Aorta (tissue), 5 donors: ENCODE results near the gene SLC25A47. TPM values are rescaled to one million over a fixed set of nuclear protein-coding genes. Genes with fewer than 3 reads are reported as not detected.

Experiments used
- ATAC-seq: fragments of 200-7000 bp; cut with Tn5 transposase; one replicate; pipeline ENCODE4 v1.9.1; 2022; ENCODE audit warnings: moderate library complexity; ENCODE audit not compliant: low FRiP score
- DNase-seq, 2 donors: peaks; one replicate each; pipeline ENCODE4 v3.0.0-alpha.2; 2020
- H3K27ac ChIP-seq, 2 donors: one replicate each; pipeline ENCODE4 v1.5.1; 2013; ENCODE audit warnings: low read length in 2 of 2, mild to moderate bottlenecking in 2 of 2, moderate library complexity in 2 of 2, control low read depth in 1 of 2, inconsistent platforms in 1 of 2, low read depth in 1 of 2
- H3K27me3 ChIP-seq, 2 donors: one replicate each; pipeline ENCODE4 v1.6.1; 2013; ENCODE audit warnings: control low read depth in 1 of 2, low read length in 1 of 2, mild to moderate bottlenecking in 1 of 2, moderate library complexity in 1 of 2; ENCODE audit not compliant: insufficient read depth in 2 of 2, control insufficient read depth in 1 of 2
- H3K36me3 ChIP-seq, 2 donors: one replicate each; pipeline ENCODE4 v1.6.1; 2013; ENCODE audit warnings: control low read depth in 1 of 2, low read length in 1 of 2, mild to moderate bottlenecking in 1 of 2; ENCODE audit not compliant: insufficient read depth in 2 of 2, control insufficient read depth in 1 of 2
- H3K4me1 ChIP-seq, 2 donors: one replicate each; pipeline ENCODE4 v1.6.1; 2013; ENCODE audit warnings: low read length in 2 of 2, control low read depth in 1 of 2, mild to moderate bottlenecking in 1 of 2, moderate library complexity in 1 of 2; ENCODE audit not compliant: insufficient read depth in 2 of 2, control insufficient read depth in 1 of 2
- H3K4me3 ChIP-seq, 2 donors: one replicate each; pipeline ENCODE4 v1.5.1; 2013; ENCODE audit warnings: low read length in 2 of 2, control low read depth in 1 of 2, mild to moderate bottlenecking in 1 of 2
- H3K9me3 ChIP-seq: one replicate; pipeline ENCODE4 v1.6.1; 2013; ENCODE audit warnings: mild to moderate bottlenecking, low read length; ENCODE audit not compliant: control insufficient read depth
- WGBS, 2 donors: extraction: QIAGEN DNeasy Blood & Tissue Kit; methylation state at CpG; one replicate each; pipeline ENCODE4 v1.1.7; 2013; 5-methylcytosine and 5-hydroxymethylcytosine counted together
- intact Hi-C, 2 donors: fragments of 100-400 bp; cut with DNase I; formaldehyde crosslinking; loops; one replicate each; pipeline versions ENCODE4 v1.14.2 to v1.15.0; 2022
- polyA plus RNA-seq, 2 donors: library from polyadenylated mRNA; stranded (reverse); fragments of 200-250 nt; gene quantifications; one replicate each; pipeline ENCODE4 v1.2.3, GENCODE V29; 2013
- total RNA-seq, 2 donors: library from RNA; stranded (reverse); fragmentation: NEBNext Ultra II Directional; extraction: Animal tissue kit (Norgen Biotek cat#: 25700); gene quantifications; one replicate each; pipeline ENCODE4 v1.2.1, GENCODE V29; 2021
- donor health status: healthy with polysubstance abuse.
- donor health status: Bipolar disorder and iron deficiency.
- donor health status: DM: no; HTN: no; CAD: no.
- donor health status: DM: no; HTN: no; CAD: no.
- donor health status: DM: yes; HTN: yes; CAD: no.

The SLC25A47 gene
- total and polyA plus RNA-seq, 4 donors = not detected

DNA sequence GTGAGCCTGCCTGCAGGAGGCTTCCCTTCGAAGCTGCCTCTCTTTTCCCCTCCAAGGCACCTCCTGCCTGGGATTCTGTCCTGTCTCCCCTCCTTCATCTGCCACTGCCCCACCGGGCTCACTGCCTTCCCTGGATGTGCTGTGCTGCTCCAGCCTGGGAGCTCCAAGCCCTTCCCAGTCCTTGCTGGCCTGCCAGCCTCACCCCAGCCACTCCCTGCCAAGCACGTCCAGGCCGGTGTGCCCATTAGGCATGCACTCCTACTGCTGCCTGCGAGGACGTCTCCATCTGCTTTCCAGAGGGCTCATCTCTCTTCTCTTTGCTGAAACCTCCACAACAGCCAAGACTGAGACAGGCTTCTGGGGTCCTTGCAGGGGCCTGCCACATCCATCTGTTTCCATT lies 8.4 kb upstream of the SLC25A47 start:
- H3K4me3 ChIP-seq = no peak overlapping the region
- no peaks in the 10 kb centered on the region for H3K27me3 ChIP-seq
- H3K4me1 ChIP-seq = no peaks in the 10 kb centered on the region
- H3K9me3 ChIP-seq = no peaks in the 10 kb centered on the region
- intact Hi-C loops = no loop called here
- DNase-seq (no peak), ATAC-seq (no peak)
- WGBS, 2 donors = 79 to 88% methylated on average over 6 of the region's 6 CpGs
- H3K27ac ChIP-seq = no peak overlapping the region
- no peaks in the 10 kb centered on the region for H3K36me3 ChIP-seq

DNA sequence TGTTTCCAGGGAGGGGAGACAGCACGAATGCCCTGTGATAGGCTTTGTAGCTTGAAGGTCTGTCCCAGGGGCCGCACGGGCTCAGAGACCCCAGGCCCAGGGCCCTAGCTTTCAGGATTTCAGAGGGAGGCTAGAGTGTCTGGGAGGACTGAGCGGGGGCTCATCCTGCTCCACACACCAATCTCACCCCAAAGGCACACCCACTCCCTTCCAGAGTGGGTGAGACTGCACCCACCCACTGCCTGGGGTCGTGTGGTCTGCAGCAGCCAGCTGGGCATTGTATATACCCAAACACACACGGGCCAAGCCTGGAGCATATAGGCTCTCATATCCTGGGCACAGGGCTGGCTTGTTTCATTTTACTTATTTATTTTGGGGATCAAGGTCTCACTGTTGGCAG lies 5.8 kb upstream of the SLC25A47 start:
- DNase-seq (no peak), ATAC-seq (no peak)
- Histone ChIP-seq H3K27me3 (no peaks in the 10 kb centered on the region), H3K4me1 (no peaks in the 10 kb centered on the region), H3K9me3 (no peaks in the 10 kb centered on the region), H3K27ac (no peak overlapping the region), H3K4me3 (no peak overlapping the region), H3K36me3 (no peaks in the 10 kb centered on the region)
- WGBS, 2 donors = 83 to 87% methylated on average over 6 of the region's 6 CpGs
- intact Hi-C loops = no loop called here

DNA sequence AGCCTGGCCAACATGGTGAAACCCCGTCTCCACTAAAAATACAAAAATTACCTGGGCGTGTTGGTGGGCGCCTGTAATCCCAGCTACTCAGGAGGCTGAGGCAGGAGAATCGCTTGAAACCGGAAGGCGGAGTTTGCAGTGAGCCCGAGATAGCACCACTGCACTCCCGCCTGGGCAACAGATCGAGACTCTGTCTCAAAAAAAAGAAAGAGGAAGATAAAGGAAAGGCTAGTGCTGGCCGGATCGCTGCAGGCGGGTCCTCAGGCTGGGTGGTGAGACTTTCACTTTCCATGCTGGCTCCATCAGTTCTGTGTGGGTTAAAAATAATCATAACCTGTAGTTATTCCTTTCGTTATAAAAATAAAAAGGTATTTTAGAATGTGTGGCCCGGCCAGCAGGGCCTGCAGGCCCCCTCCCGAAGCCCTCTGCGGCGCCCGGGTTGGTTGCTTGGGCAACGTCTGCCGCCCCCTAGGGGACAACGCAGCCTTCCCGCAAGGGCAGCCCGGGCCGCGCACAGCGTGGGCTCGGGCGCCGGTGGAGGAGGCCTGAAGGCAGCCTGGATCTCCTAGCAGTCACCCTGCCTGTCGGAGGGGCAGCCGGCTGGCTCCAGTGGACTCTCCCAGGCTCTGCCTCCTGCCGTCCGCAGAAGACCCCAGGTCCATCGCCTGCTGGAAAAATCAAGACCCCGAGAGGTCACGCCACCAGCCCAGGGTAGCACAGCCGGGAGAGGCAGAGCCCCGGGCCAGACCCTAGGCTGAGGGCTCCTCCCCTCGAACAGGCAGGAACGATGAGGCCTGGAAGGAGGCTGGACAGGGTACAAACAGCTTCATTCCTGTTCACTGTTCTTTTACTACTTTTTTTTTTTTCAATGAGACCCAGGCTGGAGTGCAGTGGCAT lies 5.0 kb upstream of the SLC25A47 start:
- WGBS, 2 donors = 24 to 25% methylated on average over 40 of the region's 40 CpGs
- Histone ChIP-seq H3K27me3 (no peaks in the 10 kb centered on the region), H3K4me1 (no peaks in the 10 kb centered on the region), H3K27ac (no peak overlapping the region), H3K9me3 (no peaks in the 10 kb centered on the region), H3K36me3 (no peaks in the 10 kb centered on the region), H3K4me3 (no peak overlapping the region)
- peak; percentile 88 to 94 for DNase-seq
- intact Hi-C loops = loop anchor here in 1 of 2 donors (1.0 kb wide), 1 partner anchor 33 kb away; no protein-coding TSS in a partner anchor
- peak; percentile 93 for ATAC-seq

DNA sequence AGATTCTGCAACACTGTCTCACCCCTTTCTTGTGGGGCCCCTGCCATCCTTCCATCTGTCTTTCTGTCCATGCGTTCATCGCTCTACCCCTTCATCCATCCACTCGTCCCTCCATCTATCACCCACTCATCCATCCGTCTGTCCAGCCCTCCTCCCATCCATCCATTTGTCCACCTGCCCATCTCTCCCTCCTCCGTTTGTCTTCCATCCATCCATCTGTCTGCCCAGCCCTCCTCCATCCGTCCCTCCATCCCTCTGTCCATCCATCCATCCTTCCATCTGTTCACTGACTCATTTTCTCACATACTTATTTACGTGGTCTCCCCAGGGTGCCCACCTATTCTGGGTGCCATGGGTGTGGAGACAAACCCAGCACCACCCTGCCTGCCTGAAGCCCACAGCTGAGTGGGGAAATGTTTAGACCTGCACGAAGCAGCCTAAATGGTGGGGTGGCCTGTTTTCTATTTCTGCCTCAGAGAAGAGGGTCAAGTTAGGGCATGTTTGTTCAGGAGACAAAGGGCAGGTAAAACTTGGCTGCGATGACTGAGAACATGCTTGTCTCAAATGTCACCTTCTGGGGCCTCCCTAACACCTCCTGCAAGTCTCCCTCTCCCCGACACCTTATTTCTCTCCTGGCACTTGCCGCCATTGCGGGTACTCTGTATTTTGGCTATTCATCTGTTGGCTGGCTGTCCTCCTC lies 2.8 kb upstream of the SLC25A47 start:
- no peak overlapping the region for H3K27ac ChIP-seq
- H3K9me3 ChIP-seq = no peaks in the 10 kb centered on the region
- H3K36me3 ChIP-seq = no peaks in the 10 kb centered on the region
- intact Hi-C loops = no loop called here
- no peak overlapping the region for H3K4me3 ChIP-seq
- no peaks in the 10 kb centered on the region for H3K27me3 ChIP-seq
- ATAC-seq (no peak), DNase-seq (no peak)
- H3K4me1 ChIP-seq = no peaks in the 10 kb centered on the region
- 93 to 97% methylated on average over 11 to 12 of the region's 12 CpGs for WGBS, 2 donors

DNA sequence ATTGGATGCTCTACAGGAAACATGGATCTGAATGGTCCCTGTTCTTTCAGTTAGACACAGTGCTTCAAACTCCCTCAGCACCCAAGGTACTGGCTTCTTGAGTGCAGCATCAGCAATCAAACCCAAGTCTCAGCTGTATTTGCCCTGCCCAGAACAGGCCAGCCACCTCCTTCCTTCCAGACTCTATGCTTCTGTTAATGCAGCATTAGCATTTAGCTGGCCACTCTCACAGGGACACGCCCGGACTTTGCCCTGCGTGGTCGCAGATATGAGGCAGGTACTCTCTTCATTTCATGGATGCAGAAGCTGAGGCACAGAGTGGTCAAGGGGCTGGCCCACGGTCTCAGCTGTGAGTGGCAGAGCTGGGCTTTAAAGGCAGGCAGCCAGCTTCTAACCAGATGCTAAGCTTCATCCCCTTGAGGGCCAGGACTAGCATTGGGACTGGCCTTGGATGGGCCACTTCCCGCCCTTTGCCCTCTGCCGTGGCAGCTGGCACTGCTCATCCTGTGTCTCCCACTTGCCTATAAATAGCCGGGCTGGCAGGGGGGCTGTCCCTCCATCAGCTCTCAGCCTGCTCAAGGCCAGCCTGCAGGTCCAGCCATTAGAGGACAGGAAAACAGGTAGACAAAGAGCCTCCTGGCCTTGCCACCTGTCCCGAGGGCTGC lies 1.5 kb upstream of the SLC25A47 start:
- no peak for ATAC-seq
- no peak for DNase-seq

DNA sequence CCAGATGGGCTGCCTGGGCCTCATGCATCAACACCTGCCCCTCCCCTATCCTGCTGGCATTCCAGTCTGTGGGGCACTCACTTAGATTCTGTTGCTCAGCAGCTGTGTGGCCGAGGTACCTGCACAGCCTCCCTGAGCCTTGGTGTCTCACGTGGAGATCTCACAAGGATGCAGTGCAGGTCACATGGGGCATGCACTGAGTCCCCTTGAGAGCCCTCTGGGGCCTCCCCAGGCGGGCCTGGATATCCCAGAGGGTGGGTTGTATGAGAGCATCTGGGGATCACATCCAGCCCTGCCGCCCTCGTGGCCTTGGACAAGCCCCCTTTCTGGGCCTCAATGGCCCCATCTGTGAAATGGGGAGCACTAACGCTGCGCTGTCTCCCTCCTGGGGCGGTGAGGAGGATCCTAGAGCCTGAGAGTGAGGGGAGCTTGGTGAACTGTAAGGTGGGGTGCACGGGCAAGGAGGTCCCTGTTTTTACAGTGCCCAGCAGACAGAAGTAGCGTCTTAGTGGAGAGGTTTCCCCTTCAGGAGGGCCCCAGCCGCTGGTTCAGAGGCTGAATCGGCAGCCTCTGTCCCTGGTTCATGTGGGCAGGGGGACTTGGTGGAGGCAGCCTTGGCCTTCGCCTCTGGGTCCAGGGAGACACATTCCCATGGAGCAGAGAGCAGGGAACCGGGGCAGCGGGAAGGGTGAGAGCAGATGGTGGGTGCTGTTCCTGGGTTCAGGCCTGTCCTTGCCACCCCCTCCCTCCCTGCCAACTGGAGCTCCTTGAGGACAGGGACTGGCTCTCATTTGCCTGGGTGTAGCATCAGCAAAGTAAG lies 791 bp upstream of the SLC25A47 start:
- Histone ChIP-seq H3K27ac (no peak overlapping the region), H3K4me3 (no peak overlapping the region), H3K4me1 (no peaks in the 10 kb centered on the region), H3K36me3 (no peaks in the 10 kb centered on the region), H3K27me3 (no peaks in the 10 kb centered on the region), H3K9me3 (no peaks in the 10 kb centered on the region)
- ATAC-seq (no peak), DNase-seq (no peak)
- WGBS, 2 donors = 93 to 94% methylated on average over 15 of the region's 15 CpGs
- intact Hi-C loops = no loop called here

More for the DNA sequence above, 1.5 kb upstream of the SLC25A47 start:
- 75 to 77% methylated on average over 9 of the region's 9 CpGs for WGBS, 2 donors
- Histone ChIP-seq H3K4me3 (no peak overlapping the region), H3K27ac (no peak overlapping the region), H3K4me1 (no peaks in the 10 kb centered on the region), H3K36me3 (no peaks in the 10 kb centered on the region), H3K9me3 (no peaks in the 10 kb centered on the region), H3K27me3 (no peaks in the 10 kb centered on the region)
- intact Hi-C loops = no loop called here

DNA sequence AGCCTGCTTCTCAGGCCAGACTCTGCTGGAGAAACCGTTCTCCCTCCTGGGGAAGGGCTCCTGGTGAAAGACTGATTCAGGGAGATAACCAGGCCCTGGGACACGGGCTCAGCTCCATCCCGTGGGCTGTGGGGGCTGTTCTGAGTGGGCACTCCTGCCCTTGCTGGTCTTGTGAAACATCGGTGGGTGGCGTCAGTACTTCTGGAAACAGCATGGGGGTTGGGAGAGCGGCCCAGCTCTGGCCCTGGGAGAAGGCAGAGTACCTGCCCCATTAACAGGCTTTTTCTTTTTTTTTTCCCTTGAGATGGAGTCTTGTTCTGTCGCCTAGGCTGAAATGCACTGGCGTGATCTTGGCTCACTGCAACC lies 786 bp downstream of the SLC25A47 start:
- Histone ChIP-seq H3K4me3 (no peak overlapping the region), H3K9me3 (no peaks in the 10 kb centered on the region), H3K27ac (no peak overlapping the region), H3K4me1 (no peaks in the 10 kb centered on the region), H3K27me3 (no peaks in the 10 kb centered on the region), H3K36me3 (no peaks in the 10 kb centered on the region)
- ATAC-seq (no peak), DNase-seq (no peak)
- intact Hi-C loops = no loop called here
- WGBS, 2 donors = 91 to 95% methylated on average over 8 of the region's 8 CpGs

DNA sequence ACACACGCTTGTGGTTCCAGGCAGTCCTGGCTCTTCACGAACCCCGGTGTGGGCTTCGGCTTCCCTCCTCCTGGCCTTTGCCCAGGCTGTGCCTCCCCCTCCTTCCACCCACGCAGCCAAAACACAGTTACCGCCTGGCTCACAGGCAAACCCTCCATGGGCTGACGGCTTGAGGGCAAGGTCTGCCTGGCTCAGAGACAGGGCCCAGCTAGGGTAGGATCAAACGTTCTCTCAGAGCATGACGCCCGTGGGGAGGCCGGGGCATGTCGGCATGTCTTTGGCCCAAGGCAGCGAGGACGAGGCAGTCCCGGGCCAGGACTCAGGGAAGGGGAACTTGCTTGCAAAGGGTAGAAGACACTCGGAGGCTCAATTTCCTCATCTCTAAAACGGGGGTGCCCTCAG lies 2.1 kb downstream of the SLC25A47 start:
- no peaks in the 10 kb centered on the region for H3K9me3 ChIP-seq
- H3K4me1 ChIP-seq = no peaks in the 10 kb centered on the region
- no peaks in the 10 kb centered on the region for H3K36me3 ChIP-seq
- H3K27ac ChIP-seq = no peak overlapping the region
- H3K27me3 ChIP-seq = no peaks in the 10 kb centered on the region
- DNase-seq (no peak), ATAC-seq (no peak)
- H3K4me3 ChIP-seq = no peak overlapping the region
- WGBS, 2 donors = 19 to 22% methylated on average over 17 of the region's 17 CpGs
- intact Hi-C loops = no loop called here
